Measurements from ENCODE around the gene PGGHG. TPM values are rescaled to one million over a fixed set of nuclear protein-coding genes. Genes with fewer than 3 reads are reported as not detected.

The PGGHG gene
- total RNA-seq, 1 donor from 2014 or later, result 20.5 TPM

DNA sequence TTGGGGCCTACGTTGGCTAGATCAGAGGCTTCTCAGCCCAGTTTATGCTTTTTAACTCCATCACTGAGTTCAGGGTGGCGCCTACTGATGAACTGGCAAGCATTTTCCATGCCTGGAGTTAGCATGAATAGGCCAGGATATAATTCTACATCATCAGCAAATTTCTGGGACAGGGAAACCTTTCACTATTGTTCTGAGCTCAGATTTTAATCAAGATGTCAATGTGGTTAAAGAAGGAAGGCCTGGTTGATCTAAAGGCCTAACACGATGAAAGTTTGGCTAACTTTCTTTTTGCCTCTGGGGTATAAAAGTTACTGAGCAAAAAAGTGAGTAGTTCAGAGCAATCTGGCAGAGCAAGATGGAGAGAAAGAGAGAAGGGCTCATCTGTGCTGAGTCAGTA is 53.4 kb downstream of the PGGHG start:
- no peaks in the 10 kb centered on the region for H3K9me3 Mint-ChIP-seq
- no peak overlapping the region for H3K4me3 ChIP-seq
- no peak overlapping the region for H3K9ac ChIP-seq
- peaks cover 25% of the 10 kb centered on the region for H3K4me1 Mint-ChIP-seq
- H4K20me1 ChIP-seq (ENCODE audit: low read depth), result no peaks in the 10 kb centered on the region
- no peaks in the 10 kb centered on the region for H3K79me2 ChIP-seq (ENCODE audit: low read depth)
- TF ChIP-seq EZH2 (IDR thresholded peaks at IDR 0.05) (no peak), EZH2phosphoT487 (IDR thresholded peaks at IDR 0.05) (no peak)
- TF ChIP-seq, protein P1, sequence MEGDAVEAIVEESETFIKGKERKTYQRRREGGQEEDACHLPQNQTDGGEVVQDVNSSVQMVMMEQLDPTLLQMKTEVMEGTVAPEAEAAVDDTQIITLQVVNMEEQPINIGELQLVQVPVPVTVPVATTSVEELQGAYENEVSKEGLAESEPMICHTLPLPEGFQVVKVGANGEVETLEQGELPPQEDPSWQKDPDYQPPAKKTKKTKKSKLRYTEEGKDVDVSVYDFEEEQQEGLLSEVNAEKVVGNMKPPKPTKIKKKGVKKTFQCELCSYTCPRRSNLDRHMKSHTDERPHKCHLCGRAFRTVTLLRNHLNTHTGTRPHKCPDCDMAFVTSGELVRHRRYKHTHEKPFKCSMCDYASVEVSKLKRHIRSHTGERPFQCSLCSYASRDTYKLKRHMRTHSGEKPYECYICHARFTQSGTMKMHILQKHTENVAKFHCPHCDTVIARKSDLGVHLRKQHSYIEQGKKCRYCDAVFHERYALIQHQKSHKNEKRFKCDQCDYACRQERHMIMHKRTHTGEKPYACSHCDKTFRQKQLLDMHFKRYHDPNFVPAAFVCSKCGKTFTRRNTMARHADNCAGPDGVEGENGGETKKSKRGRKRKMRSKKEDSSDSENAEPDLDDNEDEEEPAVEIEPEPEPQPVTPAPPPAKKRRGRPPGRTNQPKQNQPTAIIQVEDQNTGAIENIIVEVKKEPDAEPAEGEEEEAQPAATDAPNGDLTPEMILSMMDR (IDR thresholded peaks at IDR 0.05), result no peak
- H3K27ac Mint-ChIP-seq, result peak overlapping the region; percentile 55
- no peak overlapping the region for H3K4me2 ChIP-seq
- DNase-seq (ENCODE audit: low spot score), result no peak
- H3K27me3 Mint-ChIP-seq (ENCODE audit: insufficient read depth, low read depth), result peaks cover 11% of the 10 kb centered on the region
- H2AFZ ChIP-seq (replicated peaks), result peak overlapping the region; percentile 12
- no peak overlapping the region for H3K27ac ChIP-seq
- no peak overlapping the region for H3K4me3 Mint-ChIP-seq
- H3K36me3 Mint-ChIP-seq, result no peaks in the 10 kb centered on the region
- no peaks in the 10 kb centered on the region for H3K27me3 ChIP-seq
- H3F3A ChIP-seq (ENCODE audit: low read depth), result peaks cover 18% of the 10 kb centered on the region
- H3K4me1 ChIP-seq, result peaks cover 23% of the 10 kb centered on the region
- no peaks in the 10 kb centered on the region for H3K36me3 ChIP-seq
- H3K9me3 ChIP-seq (ENCODE audit: low read depth), result no peaks in the 10 kb centered on the region

DNA sequence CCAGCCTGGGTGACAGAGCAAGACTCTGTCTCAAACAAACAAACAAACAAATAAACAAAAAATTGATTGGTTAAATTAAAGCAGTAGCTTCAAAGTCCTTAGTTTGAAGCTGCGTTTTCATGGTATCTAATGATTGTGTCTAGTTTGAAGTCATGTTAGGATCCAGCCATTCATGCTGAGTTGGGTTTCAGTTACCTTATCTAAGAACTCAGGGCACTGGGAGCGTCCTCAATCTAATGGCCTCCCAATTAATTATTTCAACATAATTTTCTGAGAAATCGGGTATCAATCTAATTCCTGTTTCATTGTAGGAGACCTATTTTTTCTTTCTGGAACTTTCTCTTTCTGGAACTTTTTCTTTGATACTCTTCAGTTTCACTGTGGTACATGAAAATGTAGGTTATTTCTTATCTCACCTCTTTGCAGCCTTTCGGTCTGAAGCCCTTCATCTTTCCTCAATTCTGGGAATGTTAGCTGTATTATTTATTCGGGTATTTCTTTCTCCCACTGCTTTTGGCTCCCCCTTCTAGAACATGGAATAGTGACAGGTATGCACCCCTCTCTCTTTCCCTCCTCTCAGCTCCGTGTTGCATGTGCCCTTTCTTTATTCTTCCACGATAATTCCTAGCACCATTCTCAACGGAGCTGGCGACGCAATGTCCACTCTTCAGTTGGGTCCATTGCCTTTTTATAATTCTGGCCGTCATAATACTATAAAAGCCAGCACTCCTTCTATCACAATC is 56.1 kb downstream of the PGGHG start:
- DNase-seq (ENCODE audit: low spot score), result no peak
- H3K4me3 ChIP-seq, result no peak overlapping the region
- H3F3A ChIP-seq (ENCODE audit: low read depth), result peaks cover 15% of the 10 kb centered on the region
- TF ChIP-seq EZH2phosphoT487 (IDR thresholded peaks at IDR 0.05) (no peak), EZH2 (IDR thresholded peaks at IDR 0.05) (no peak)
- TF ChIP-seq, protein P1 (IDR thresholded peaks at IDR 0.05), result no peak
- peaks cover 13% of the 10 kb centered on the region for H3K27me3 Mint-ChIP-seq (ENCODE audit: insufficient read depth, low read depth)
- H3K27ac Mint-ChIP-seq, result no peak overlapping the region
- H4K20me1 ChIP-seq (ENCODE audit: low read depth), result no peaks in the 10 kb centered on the region
- H3K9me3 ChIP-seq (ENCODE audit: low read depth), result no peaks in the 10 kb centered on the region
- H3K4me2 ChIP-seq, result no peak overlapping the region
- H3K4me3 Mint-ChIP-seq, result no peak overlapping the region
- H3K9ac ChIP-seq, result no peak overlapping the region
- H3K36me3 ChIP-seq, result no peaks in the 10 kb centered on the region
- H3K27ac ChIP-seq, result no peak overlapping the region
- H3K4me1 Mint-ChIP-seq, result peaks cover 26% of the 10 kb centered on the region
- no peaks in the 10 kb centered on the region for H3K27me3 ChIP-seq
- no peaks in the 10 kb centered on the region for H3K79me2 ChIP-seq (ENCODE audit: low read depth)
- H3K36me3 Mint-ChIP-seq, result no peaks in the 10 kb centered on the region
- H2AFZ ChIP-seq (replicated peaks), result no peak overlapping the region
- H3K9me3 Mint-ChIP-seq, result no peaks in the 10 kb centered on the region
- H3K4me1 ChIP-seq, result peaks cover 23% of the 10 kb centered on the region

Small RNA genes within 50 kb of the gene (small RNA-seq; reads per million reads assigned to genes)
- not detected for gene AC136475.6

Other genes starting within 250 kb of the PGGHG start
- not detected in 2 replicates for gene SCGB1C1, start 96.0 kb upstream of the PGGHG start, total RNA-seq (ENCODE audit: low replicate concordance)
- gene BET1L, start 81.7 kb upstream of the PGGHG start, total RNA-seq (ENCODE audit: low replicate concordance), result 13.1 and 16.8 TPM in 2 replicates
- 45.0 and 67.2 TPM in 2 replicates for gene RIC8A, start 81.4 kb upstream of the PGGHG start, total RNA-seq (ENCODE audit: low replicate concordance)
- 22.4 and 22.6 TPM in 2 replicates for gene SIRT3, start 52.8 kb upstream of the PGGHG start, total RNA-seq (ENCODE audit: low replicate concordance)
- gene PSMD13, start 52.1 kb upstream of the PGGHG start, total RNA-seq (ENCODE audit: low replicate concordance), result 90.6 and 106 TPM in 2 replicates
- not detected in 2 replicates for gene NLRP6, start 10.7 kb upstream of the PGGHG start, total RNA-seq (ENCODE audit: low replicate concordance)
- not detected in 2 replicates for gene IFITM5, start 10.4 kb downstream of the PGGHG start, total RNA-seq (ENCODE audit: low replicate concordance)
- 10.5 and 63.9 TPM in 2 replicates for gene IFITM2, start 18.7 kb downstream of the PGGHG start, total RNA-seq (ENCODE audit: low replicate concordance)
- gene IFITM1, start 24.9 kb downstream of the PGGHG start, total RNA-seq (ENCODE audit: low replicate concordance), result 13.3 and 48.6 TPM in 2 replicates
- 19.8 and 61.7 TPM in 2 replicates for gene IFITM3, start 31.7 kb downstream of the PGGHG start, total RNA-seq (ENCODE audit: low replicate concordance)
- gene B4GALNT4, start 80.4 kb downstream of the PGGHG start, total RNA-seq (ENCODE audit: low replicate concordance), result 16.4 and 110 TPM in 2 replicates
- 6.5 and 8.5 TPM in 2 replicates for gene PKP3, start 105.1 kb downstream of the PGGHG start, total RNA-seq (ENCODE audit: low replicate concordance)
- 5.4 and 8.4 TPM in 2 replicates for gene SIGIRR, start 125.9 kb downstream of the PGGHG start, total RNA-seq (ENCODE audit: low replicate concordance)
- gene ANO9, start 152.9 kb downstream of the PGGHG start, total RNA-seq (ENCODE audit: low replicate concordance), result 1.3 and 4.7 TPM in 2 replicates
- 24.7 and 44.2 TPM in 2 replicates for gene PTDSS2, start 161.2 kb downstream of the PGGHG start, total RNA-seq (ENCODE audit: low replicate concordance)
- 10.5 and 44.8 TPM in 2 replicates for gene RNH1, start 218.1 kb downstream of the PGGHG start, total RNA-seq (ENCODE audit: low replicate concordance)
- 21.2 and 32.3 TPM in 2 replicates for gene HRAS, start 246.4 kb downstream of the PGGHG start, total RNA-seq (ENCODE audit: low replicate concordance)
- gene LRRC56, start 248.4 kb downstream of the PGGHG start, total RNA-seq (ENCODE audit: low replicate concordance), result 0.45 and 1.4 TPM in 2 replicates